ENCODE results near the gene AMBN. TPM values are rescaled to one million over a fixed set of nuclear protein-coding genes. Genes with fewer than 3 reads are reported as not detected.

AMBN gene
- total RNA-seq, 1 experiment from 2014 or later, result 0.27 TPM

DNA sequence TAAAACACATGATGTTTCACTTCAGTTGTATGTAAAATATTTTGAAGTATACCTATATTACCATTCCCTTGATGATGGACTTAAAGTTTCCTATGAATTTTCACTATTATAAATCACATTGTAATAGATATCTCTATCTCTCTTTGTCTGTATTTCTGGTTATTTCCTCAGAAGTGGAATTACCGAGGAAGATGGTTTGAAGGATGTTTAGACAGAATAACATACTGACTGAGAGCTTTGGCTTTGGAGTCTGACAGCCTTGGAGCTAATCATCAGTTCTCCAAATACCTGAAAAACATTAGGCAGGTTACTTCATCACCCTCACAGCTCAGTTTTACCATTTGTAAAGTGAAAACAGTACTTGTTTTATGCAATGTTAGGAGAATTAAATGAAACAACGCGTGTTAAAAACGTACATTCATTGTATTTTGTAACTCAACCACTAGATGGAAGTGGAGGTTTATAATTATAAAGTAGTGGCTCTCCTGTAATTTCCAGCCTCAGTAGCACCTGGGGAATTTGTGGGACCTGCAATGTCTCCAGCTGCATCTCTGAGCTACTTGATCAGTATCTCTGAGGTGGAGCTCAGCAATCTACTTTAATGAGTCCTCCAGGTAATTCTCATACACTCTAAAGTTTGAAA lies 59.9 kb downstream of the AMBN start:
- intact Hi-C loops (cut with micrococcal nuclease; ENCODE audit: unreplicated experiment), result loop anchor here (1.0 to 5.0 kb wide), 3 partner anchors 36 to 359 kb away; partner anchors contain the start of gene UTP3
- ChIA-PET CTCF (interaction anchor here (0.9 kb wide), 1 partner anchor 358 kb away, joined by 3 read pairs; no protein-coding TSS in a partner anchor), POLR2A (no interaction called here)
- H3K27me3 Mint-ChIP-seq (ENCODE audit: insufficient read depth, unreplicated experiment), result no peaks in the 10 kb centered on the region
- peaks cover 3% of the 10 kb centered on the region; the same call in 1 of the 2 replicates for H3K4me1 ChIP-seq
- H3K9me3 ChIP-seq, result no peaks in the 10 kb centered on the region
- H3K4me1 Mint-ChIP-seq (ENCODE audit: low read depth, unreplicated experiment), result peaks cover 7% of the 10 kb centered on the region
- H3K36me3 Mint-ChIP-seq (ENCODE audit: insufficient read depth, unreplicated experiment), result no peaks in the 10 kb centered on the region
- H3K4me3 Mint-ChIP-seq (ENCODE audit: unreplicated experiment), result no peak overlapping the region
- H3K4me3 ChIP-seq (ENCODE audit: low read depth, low read length), result no peak overlapping the region
- H3K9me3 Mint-ChIP-seq (ENCODE audit: unreplicated experiment), result no peaks in the 10 kb centered on the region
- no peaks in the 10 kb centered on the region for H3K27me3 ChIP-seq (replicated peaks; ENCODE audit: control insufficient read depth, insufficient read depth, low read length)
- TF ChIP-seq CTCF (IDR thresholded peaks at IDR 0.05; ENCODE audit: insufficient read depth in 1 of 2, low read depth in 1 of 2, low read length in 1 of 2, severe bottlenecking in 1 of 2, unreplicated experiment in 1 of 2), result peak in 1 of 2 experiments; percentile 31
- peak in 1 of 2 experiments; percentile 20 for DNase-seq
- no TSS peak for BruUV-seq (replicated peaks)
- H3K36me3 ChIP-seq (ENCODE audit: control insufficient read depth, insufficient read depth, low read length), result no peaks in the 10 kb centered on the region
- no peak overlapping the region for H3K27ac Mint-ChIP-seq (ENCODE audit: unreplicated experiment)

- no peak for TF ChIP-seq CTCF (IDR thresholded peaks at IDR 0.05; ENCODE audit: insufficient read depth in 1 of 2, low read depth in 1 of 2, low read length in 1 of 2, severe bottlenecking in 1 of 2, unreplicated experiment in 1 of 2)
- H3K27ac Mint-ChIP-seq (ENCODE audit: unreplicated experiment), result no peak overlapping the region
- POLR2A ChIA-PET, result no interaction called here
- Histone ChIP-seq H3K9me3 (no peaks in the 10 kb centered on the region), H3K36me3 (ENCODE audit: control insufficient read depth, insufficient read depth, low read length) (no peaks in the 10 kb centered on the region), H3K4me3 (ENCODE audit: low read depth, low read length) (no peak overlapping the region), H3K4me1 (peaks cover 3% of the 10 kb centered on the region; the same call in 1 of the 2 replicates), H3K27me3 (replicated peaks; ENCODE audit: control insufficient read depth, insufficient read depth, low read length) (no peaks in the 10 kb centered on the region)
- no TSS peak for BruUV-seq (replicated peaks)
- no peaks in the 10 kb centered on the region for H3K27me3 Mint-ChIP-seq (ENCODE audit: insufficient read depth, unreplicated experiment)
- intact Hi-C loops (cut with micrococcal nuclease; ENCODE audit: unreplicated experiment), result loop anchor here (5.0 kb wide), 1 partner anchor 53 kb away; no protein-coding TSS in a partner anchor
- H3K4me1 Mint-ChIP-seq (ENCODE audit: low read depth, unreplicated experiment), result peaks cover 7% of the 10 kb centered on the region
- no peak overlapping the region for H3K4me3 Mint-ChIP-seq (ENCODE audit: unreplicated experiment)
- no peak for DNase-seq
- no peaks in the 10 kb centered on the region for H3K9me3 Mint-ChIP-seq (ENCODE audit: unreplicated experiment)
- CTCF ChIA-PET, result no interaction called here
- H3K36me3 Mint-ChIP-seq (ENCODE audit: insufficient read depth, unreplicated experiment), result no peaks in the 10 kb centered on the region
These were observed 62.6 kb downstream of the AMBN start for GRCh38 chr4:70654605-70655011.

Other genes starting within 250 kb of the AMBN start
- not detected in 2 replicates for gene SMR3A, start 231.5 kb upstream of the AMBN start, total RNA-seq (2022)
- gene SMR3B, start 209.1 kb upstream of the AMBN start, total RNA-seq (2022), result not detected in 2 replicates
- not detected in 2 replicates for gene OPRPN, start 194.3 kb upstream of the AMBN start, total RNA-seq (2022)
- gene MUC7, start 120.1 kb upstream of the AMBN start, total RNA-seq (2022), result not detected in 2 replicates
- gene AMTN, start 73.7 kb upstream of the AMBN start, total RNA-seq (2022), result not detected in 2 replicates
- gene ENAM, start 36.5 kb downstream of the AMBN start, total RNA-seq (2022), result not detected in 2 replicates
- not detected in 2 replicates for gene JCHAIN, start 74.3 kb downstream of the AMBN start, total RNA-seq (2022)
- gene UTP3, start 96.3 kb downstream of the AMBN start, total RNA-seq (2022), result 28.2 and 31.4 TPM in 2 replicates
- 36.6 and 45.0 TPM in 2 replicates for gene RUFY3, start 129.7 kb downstream of the AMBN start, total RNA-seq (2022)
- 72.3 and 76.1 TPM in 2 replicates for gene GRSF1, start 247.6 kb downstream of the AMBN start, total RNA-seq (2022)

Data from Caco-2 (cell line).